ENCODE results near the gene ITGB8.

ITGB8 gene

GRCh38 chr7:20348125-20348807 lies 17.6 kb downstream of the ITGB8 start (continued):
- TF ChIP-seq PATZ1 (CRISPR knock-in tag; IDR thresholded peaks at IDR 0.05; ENCODE audit: borderline replicate concordance) (no peak), TCF4 (CRISPR knock-in tag; IDR thresholded peaks at IDR 0.05; ENCODE audit: borderline replicate concordance) (no peak), ZFP3 (CRISPR knock-in tag; IDR thresholded peaks at IDR 0.05) (no peak)

DNA sequence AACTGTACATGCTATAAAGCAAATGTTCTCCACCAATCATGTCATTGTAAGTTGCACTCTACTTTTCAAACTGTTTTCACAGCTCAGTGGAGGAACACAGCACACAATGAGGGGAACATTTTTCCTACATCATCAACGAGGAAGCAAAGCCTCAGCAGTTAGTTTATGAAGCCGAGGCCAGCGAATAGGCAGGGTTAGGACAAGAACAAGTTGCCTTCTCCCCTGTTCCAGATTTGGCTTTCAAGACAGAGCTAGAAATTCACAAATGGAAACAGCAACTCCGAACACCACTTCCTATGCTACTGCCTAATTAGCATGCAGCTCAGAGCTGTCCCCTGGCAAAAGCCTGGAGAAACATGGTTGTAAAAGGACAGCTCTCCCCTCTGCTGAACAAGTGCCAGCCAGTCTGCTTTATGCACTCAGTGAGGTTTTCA lies 19.8 kb downstream of the ITGB8 start:
- no peak for TF ChIP-seq ARNTL (CRISPR knock-in tag; IDR thresholded peaks at IDR 0.05; ENCODE audit: borderline replicate concordance, low read depth)
- no peak for TF ChIP-seq POU6F1 (CRISPR knock-in tag; IDR thresholded peaks at IDR 0.05; ENCODE audit: borderline replicate concordance, low read depth)
- TF ChIP-seq, protein P1, sequence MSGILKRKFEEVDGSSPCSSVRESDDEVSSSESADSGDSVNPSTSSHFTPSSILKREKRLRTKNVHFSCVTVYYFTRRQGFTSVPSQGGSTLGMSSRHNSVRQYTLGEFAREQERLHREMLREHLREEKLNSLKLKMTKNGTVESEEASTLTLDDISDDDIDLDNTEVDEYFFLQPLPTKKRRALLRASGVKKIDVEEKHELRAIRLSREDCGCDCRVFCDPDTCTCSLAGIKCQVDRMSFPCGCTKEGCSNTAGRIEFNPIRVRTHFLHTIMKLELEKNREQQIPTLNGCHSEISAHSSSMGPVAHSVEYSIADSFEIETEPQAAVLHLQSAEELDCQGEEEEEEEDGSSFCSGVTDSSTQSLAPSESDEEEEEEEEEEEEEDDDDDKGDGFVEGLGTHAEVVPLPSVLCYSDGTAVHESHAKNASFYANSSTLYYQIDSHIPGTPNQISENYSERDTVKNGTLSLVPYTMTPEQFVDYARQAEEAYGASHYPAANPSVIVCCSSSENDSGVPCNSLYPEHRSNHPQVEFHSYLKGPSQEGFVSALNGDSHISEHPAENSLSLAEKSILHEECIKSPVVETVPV (CRISPR knock-in tag; IDR thresholded peaks at IDR 0.05), result no peak
- no peak for TF ChIP-seq CREB5 (CRISPR knock-in tag; IDR thresholded peaks at IDR 0.05; ENCODE audit: low read depth)
- TF ChIP-seq ISL1 (CRISPR knock-in tag; IDR thresholded peaks at IDR 0.05), result no peak
- TF ChIP-seq CSDC2 (CRISPR knock-in tag; IDR thresholded peaks at IDR 0.05), result no peak
- no peak for TF ChIP-seq TSHZ2 (CRISPR knock-in tag; IDR thresholded peaks at IDR 0.05)
- no peak for ATAC-seq

DNA sequence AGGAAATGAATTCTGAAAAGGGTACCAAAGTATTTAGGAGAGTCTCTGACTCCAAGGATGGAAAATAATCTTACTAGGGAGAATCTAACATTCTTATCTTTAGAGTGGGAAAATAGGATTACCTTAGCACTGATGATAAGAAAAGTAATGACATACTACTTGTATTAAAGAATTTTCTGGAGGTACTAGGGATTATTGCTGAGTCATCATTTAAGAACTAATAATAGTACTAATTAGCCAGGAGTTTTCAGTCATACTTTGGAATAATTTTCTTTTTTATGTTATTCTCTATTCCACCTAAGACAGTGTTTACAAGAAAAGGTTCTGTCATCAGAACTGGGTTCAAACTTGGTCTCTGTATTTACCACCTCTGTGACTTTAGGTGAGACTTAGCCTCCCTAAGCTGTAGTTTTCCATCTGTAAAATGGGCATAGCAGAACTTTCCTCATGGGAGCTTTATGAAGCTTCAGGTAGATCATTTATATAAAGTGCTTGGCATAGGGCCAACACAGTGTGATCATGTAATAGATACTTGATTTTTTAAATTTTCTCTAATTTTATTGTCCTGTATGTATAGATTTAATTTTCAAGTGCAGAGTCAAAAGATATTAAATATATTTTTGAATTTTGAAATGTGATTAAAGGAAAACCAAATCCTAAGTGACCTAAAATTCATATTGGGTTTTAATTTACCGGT lies 20.4 kb downstream of the ITGB8 start:
- no peak for ATAC-seq
- TF ChIP-seq OSR1 (CRISPR knock-in tag; IDR thresholded peaks at IDR 0.05) (no peak), RARB (CRISPR knock-in tag; IDR thresholded peaks at IDR 0.05) (no peak), TCF4 (CRISPR knock-in tag; IDR thresholded peaks at IDR 0.05; ENCODE audit: borderline replicate concordance) (no peak), POU6F1 (CRISPR knock-in tag; IDR thresholded peaks at IDR 0.05; ENCODE audit: borderline replicate concordance, low read depth) (no peak), BACH2 (CRISPR knock-in tag; IDR thresholded peaks at IDR 0.05; ENCODE audit: borderline replicate concordance) (peak; percentile 93; the same call in 1 of the 2 replicates)

- ATAC-seq, result peak; percentile 31; the same call in 2 of the 3 replicates
- TF ChIP-seq PATZ1 (CRISPR knock-in tag; IDR thresholded peaks at IDR 0.05; ENCODE audit: borderline replicate concordance) (peak; percentile 25; the same call in 1 of the 2 replicates), TCF4 (CRISPR knock-in tag; IDR thresholded peaks at IDR 0.05; ENCODE audit: borderline replicate concordance) (no peak), POU6F1 (CRISPR knock-in tag; IDR thresholded peaks at IDR 0.05; ENCODE audit: borderline replicate concordance, low read depth) (no peak), SNAI2 (CRISPR knock-in tag; IDR thresholded peaks at IDR 0.05) (no peak), ZNF8 (CRISPR knock-in tag; IDR thresholded peaks at IDR 0.05) (no peak), ISL1 (CRISPR knock-in tag; IDR thresholded peaks at IDR 0.05) (0 out of 2 replicates have a peak, but pooled peaks have one; percentile 41)
Measured at GRCh38 chr7:20351901-20352300, 21.2 kb downstream of the ITGB8 start.
